AG09309 (cell line): Measurements from ENCODE around the gene BANF2.

Experiments used
- DNase-seq: peaks from one replicate; pipeline ENCODE4 v3.0.0-alpha.2; 2010; ENCODE audit warnings: low read depth
- H3K4me3 ChIP-seq: 2 replicates; pipeline ENCODE4 v1.5.1; 2011; ENCODE audit warnings: mild to moderate bottlenecking, low read depth, low read length, moderate library complexity; ENCODE audit not compliant: control insufficient read depth
- TF ChIP-seq, protein P1 (sequence below): IDR thresholded peaks from 2 replicates; pipeline ENCODE4 v1.5.1; 2011; ENCODE audit warnings: mild to moderate bottlenecking, low read depth, low read length, inconsistent platforms; ENCODE audit not compliant: insufficient read depth, control insufficient read depth; ENCODE audit errors: missing control alignments

Gene BANF2

DNA sequence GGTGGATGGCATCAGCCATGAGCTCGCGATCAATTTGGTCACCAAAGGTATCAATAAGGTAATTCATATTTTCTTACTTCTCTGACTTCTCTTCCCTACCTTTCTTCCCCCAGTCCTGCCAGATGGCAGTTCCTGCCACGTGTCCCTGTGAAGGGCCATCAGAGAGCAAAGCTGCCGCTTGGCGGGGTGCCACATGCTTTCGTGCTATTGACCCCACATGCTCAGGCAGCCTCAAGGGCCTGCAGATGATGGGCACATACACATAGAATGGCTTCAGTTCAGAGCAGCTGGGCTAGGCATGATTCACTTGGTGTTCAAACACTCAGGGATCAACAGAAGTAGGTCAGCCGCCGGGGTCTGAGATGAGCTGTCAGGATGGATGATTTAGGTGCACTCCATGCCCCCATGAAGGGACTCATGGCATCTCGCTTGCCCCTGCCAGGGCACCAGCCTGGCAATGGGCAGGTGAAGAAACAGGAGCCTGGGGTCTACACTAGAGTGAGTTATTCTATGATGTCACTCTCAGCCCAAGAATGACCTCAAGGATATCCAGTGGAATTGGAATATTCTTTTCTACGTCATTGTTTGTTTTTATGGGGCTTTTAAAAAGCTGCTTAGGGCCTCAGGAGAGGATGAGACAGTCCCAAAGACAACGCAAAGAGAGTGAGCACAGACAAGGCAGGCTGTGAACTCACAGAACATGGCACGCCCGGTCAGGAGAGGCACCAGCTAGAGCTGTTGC lies 25.5 kb downstream of the BANF2 start:
- no peak for DNase-seq
- no peak overlapping the region for H3K4me3 ChIP-seq
- TF ChIP-seq, protein P1, sequence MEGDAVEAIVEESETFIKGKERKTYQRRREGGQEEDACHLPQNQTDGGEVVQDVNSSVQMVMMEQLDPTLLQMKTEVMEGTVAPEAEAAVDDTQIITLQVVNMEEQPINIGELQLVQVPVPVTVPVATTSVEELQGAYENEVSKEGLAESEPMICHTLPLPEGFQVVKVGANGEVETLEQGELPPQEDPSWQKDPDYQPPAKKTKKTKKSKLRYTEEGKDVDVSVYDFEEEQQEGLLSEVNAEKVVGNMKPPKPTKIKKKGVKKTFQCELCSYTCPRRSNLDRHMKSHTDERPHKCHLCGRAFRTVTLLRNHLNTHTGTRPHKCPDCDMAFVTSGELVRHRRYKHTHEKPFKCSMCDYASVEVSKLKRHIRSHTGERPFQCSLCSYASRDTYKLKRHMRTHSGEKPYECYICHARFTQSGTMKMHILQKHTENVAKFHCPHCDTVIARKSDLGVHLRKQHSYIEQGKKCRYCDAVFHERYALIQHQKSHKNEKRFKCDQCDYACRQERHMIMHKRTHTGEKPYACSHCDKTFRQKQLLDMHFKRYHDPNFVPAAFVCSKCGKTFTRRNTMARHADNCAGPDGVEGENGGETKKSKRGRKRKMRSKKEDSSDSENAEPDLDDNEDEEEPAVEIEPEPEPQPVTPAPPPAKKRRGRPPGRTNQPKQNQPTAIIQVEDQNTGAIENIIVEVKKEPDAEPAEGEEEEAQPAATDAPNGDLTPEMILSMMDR = no peak

DNA sequence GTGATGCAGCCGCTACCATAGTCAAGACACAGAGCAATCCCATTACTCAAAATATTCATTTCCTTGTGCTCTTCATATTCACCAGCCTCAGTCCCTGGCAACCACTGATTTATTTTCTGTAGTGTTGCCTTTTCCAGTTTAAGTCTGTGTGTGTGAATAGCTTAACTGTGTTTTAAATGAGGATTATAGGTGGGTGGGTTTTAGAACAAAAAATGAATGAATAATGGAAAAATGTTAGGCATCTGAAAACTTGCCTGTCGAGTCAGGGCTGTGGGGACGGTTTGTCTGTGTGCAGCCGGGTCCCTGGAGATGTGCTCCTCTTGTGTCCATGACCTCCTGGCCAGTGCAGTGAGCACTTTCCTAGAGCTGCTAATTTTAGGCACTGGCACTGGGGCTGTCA lies 27.1 kb downstream of the BANF2 start:
- TF ChIP-seq, protein P1 = no peak
- no peak overlapping the region for H3K4me3 ChIP-seq
- DNase-seq = no peak

DNA sequence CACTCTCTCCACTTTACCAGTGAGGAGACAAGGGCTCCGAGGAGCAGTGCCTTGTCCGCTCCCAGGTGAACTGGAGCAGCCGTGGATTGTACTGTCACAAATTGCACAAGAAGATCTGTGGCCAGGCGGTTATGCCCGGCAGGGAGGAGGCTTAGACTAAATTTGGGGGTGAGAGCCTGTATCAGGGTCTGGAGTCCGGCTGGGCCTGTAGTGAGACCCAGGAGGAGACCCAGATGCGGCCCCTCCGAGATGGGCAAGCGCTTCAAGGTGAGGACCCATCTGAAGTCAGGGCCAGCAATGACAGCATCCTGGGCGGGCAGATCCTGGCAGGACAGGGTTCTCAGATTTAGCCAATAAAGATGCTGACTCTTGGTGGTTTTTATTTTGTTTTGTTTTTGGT lies 27.6 kb downstream of the BANF2 start:
- DNase-seq = no peak
- TF ChIP-seq, protein P1 = no peak
- no peak overlapping the region for H3K4me3 ChIP-seq

DNA sequence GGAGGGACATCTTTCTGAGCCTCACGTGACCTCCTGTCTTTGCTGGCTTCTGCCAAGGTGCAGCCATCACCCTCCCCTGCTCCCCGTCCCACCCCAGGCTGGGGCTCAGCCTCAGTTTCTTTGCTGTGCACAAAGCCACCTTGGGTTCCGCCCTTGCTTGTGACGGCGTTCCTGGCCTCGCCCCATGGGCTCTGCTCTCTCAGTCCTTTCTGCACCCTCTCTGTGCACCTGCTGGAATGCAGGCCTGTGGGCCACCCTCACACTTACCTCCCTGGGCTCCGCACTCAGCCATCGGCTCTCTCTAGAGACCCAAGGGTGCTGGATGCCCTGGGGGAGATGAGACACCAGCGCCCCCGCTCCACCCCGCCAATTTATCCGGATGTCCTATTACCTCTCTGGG lies 28.3 kb downstream of the BANF2 start:
- TF ChIP-seq, protein P1 = no peak
- DNase-seq = no peak
- no peak overlapping the region for H3K4me3 ChIP-seq

DNA sequence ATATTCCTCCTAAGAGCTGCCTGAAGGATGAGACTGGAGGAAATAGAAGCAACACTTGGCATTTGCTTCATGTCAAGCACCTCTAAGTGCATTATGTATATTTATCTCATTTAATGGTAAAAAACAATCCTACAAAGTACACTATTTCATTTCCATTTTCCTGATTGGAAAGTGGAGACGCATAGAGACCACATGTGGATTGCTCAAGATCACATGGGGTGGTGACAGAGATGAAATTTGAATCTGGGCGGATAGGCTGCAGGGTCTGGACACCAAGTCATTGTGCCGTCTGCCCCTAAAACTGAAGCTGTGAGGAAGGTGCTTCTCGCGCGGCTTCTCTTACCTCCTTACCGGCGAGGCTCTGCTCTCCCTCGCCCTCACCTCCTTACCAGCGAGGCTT lies 30.3 kb downstream of the BANF2 start:
- H3K4me3 ChIP-seq = no peak overlapping the region
- TF ChIP-seq, protein P1 = no peak
- no peak for DNase-seq

DNA sequence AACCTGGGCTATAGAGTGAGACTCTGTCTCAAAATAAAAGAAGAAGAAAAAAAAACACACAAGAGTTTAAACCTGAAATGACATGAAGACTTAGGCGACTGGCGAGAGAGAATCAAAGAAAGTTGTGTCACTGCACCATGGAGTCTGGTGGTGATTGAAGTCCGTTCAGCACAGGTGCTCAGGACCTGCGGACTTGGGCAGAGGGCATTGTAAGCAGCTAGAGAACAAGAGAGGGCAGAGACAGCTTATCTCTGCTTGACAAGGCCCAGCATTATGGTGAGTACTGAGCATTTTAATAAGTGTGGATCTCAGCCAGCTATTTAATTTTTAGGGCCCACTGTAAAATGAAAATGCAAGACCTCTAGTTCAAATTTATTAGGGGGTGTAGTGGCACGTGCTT lies 31.5 kb downstream of the BANF2 start:
- DNase-seq = no peak
- no peak overlapping the region for H3K4me3 ChIP-seq
- TF ChIP-seq, protein P1 = no peak
